ENCODE results near the gene NME8. TPM values are rescaled to one million over a fixed set of nuclear protein-coding genes. Genes with fewer than 3 reads are reported as not detected.

NME8 gene
- total RNA-seq, 1 experiment from 2014 or later, result not detected

DNA sequence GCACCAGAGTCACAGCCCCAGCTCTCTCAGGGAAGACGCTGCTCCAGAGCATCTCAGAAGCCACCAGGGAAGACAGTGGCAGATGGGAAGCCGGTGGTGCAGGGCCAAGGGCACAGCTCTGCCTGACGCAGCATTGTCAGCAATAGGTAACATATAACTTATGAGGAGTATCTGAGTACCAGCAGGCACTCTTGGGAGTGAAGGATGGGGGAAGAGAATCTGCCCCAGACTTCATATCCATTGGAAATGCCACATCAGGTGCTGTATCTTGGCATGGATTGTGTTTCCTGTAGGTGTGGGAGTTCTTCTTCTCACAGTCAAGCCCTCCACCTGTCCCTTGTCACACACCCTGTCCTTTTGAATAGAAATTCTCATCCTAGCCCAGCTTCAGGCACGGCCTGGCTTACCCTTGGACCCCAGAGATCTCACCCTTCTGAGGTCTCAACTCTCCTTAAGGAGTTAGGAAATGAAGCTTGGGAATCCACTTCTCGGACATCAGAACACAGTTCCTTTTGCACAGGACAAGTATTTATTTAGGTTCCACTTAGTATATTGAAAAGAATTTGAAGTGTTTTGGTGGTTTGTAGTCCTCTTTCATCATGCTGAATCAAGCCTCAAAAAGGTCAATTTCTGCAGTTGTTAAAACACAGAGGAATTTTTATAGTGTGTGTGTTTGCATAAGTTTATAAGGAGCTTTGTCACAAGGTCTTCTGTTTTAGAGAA lies 82.0 kb downstream of the NME8 start:
- H3K9me2 ChIP-seq (ENCODE audit: insufficient read depth), result no peaks in the 10 kb centered on the region
- H3K27ac ChIP-seq (ENCODE audit: low read depth, low read length), result no peak overlapping the region
- BruUV-seq (replicated peaks), result no TSS peak
- ChIA-PET CTCF (no interaction called here), POLR2A (no interaction called here), RAD21 (ENCODE audit: low non-redundant PET in 1 of 2, low total read pairs in 2 of 2, uncharacterized antibody in 2 of 2, unreplicated experiment in 2 of 2) (no interaction called here)
- H3K9me3 ChIP-seq (ENCODE audit: control insufficient read depth in 1 of 2, insufficient read depth in 1 of 2, low read depth in 1 of 2, low read length in 2 of 2), result peaks cover 0 to 2% of the 10 kb centered on the region in 2 experiments; a peak in 1 of 4 replicates
- H3K27me3 ChIP-seq (ENCODE audit: insufficient read depth, low read length), result no peaks in the 10 kb centered on the region
- no peak for DNase-seq (ENCODE audit: low read depth, low spot score)
- H3K4me1 ChIP-seq (ENCODE audit: control insufficient read depth in 1 of 2, insufficient read depth in 2 of 2, low read length in 2 of 2), result no peaks in the 10 kb centered on the region
- ATAC-seq, result no peak
- H3K4me3 ChIP-seq (replicated peaks in 1 of 2; ENCODE audit: low read depth in 1 of 2, low read length in 2 of 2), result no peak overlapping the region
- TF ChIP-seq FOSL1 (IDR thresholded peaks at IDR 0.05; ENCODE audit: low read depth) (no peak), ELF1 (IDR thresholded peaks at IDR 0.05; ENCODE audit: borderline replicate concordance, low read depth) (no peak), RAD21 (IDR thresholded peaks at IDR 0.05; ENCODE audit: low read depth) (no peak), EGR1 (IDR thresholded peaks at IDR 0.05; ENCODE audit: low read depth) (no peak), EZH2phosphoT487 (IDR thresholded peaks at IDR 0.05; ENCODE audit: borderline replicate concordance) (no peak), SIN3A (IDR thresholded peaks at IDR 0.05; ENCODE audit: low read depth) (no peak), TCF7L2 (IDR thresholded peaks at IDR 0.05; ENCODE audit: borderline replicate concordance, extremely low read depth, insufficient read depth, insufficient read length) (no peak), SRF (IDR thresholded peaks at IDR 0.05; ENCODE audit: low read depth) (no peak), EZH2 (IDR thresholded peaks at IDR 0.05) (no peak), POLR2A (IDR thresholded peaks at IDR 0.05; ENCODE audit: borderline replicate concordance, extremely low read depth, insufficient read depth, insufficient read length) (no peak), ZFX (IDR thresholded peaks at IDR 0.05) (no peak)
- TF ChIP-seq, protein P1, sequence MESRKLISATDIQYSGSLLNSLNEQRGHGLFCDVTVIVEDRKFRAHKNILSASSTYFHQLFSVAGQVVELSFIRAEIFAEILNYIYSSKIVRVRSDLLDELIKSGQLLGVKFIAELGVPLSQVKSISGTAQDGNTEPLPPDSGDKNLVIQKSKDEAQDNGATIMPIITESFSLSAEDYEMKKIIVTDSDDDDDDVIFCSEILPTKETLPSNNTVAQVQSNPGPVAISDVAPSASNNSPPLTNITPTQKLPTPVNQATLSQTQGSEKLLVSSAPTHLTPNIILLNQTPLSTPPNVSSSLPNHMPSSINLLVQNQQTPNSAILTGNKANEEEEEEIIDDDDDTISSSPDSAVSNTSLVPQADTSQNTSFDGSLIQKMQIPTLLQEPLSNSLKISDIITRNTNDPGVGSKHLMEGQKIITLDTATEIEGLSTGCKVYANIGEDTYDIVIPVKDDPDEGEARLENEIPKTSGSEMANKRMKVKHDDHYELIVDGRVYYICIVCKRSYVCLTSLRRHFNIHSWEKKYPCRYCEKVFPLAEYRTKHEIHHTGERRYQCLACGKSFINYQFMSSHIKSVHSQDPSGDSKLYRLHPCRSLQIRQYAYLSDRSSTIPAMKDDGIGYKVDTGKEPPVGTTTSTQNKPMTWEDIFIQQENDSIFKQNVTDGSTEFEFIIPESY (IDR thresholded peaks at IDR 0.05; ENCODE audit: extremely low read depth, insufficient replicate concordance, low read length), result no peak
- TF ChIP-seq, protein P2, sequence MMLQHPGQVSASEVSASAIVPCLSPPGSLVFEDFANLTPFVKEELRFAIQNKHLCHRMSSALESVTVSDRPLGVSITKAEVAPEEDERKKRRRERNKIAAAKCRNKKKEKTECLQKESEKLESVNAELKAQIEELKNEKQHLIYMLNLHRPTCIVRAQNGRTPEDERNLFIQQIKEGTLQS (IDR thresholded peaks at IDR 0.05), result no peak
- TF ChIP-seq, protein P3, sequence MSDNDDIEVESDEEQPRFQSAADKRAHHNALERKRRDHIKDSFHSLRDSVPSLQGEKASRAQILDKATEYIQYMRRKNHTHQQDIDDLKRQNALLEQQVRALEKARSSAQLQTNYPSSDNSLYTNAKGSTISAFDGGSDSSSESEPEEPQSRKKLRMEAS (IDR thresholded peaks at IDR 0.05), result no peak
- H2AFZ ChIP-seq (ENCODE audit: low read depth, low read length, poor library complexity, severe bottlenecking), result no peak overlapping the region
- H3K36me3 ChIP-seq (ENCODE audit: control insufficient read depth in 1 of 2, insufficient read depth in 2 of 2, low read length in 2 of 2), result 0 out of 4 replicates have a peak, but pooled peaks cover 0 to under 1% of the 10 kb centered on the region in 2 experiments
- H4K20me1 ChIP-seq (ENCODE audit: insufficient read depth), result no peaks in the 10 kb centered on the region
- no peak overlapping the region for H3K9ac ChIP-seq (ENCODE audit: low read length)
- H3K4me2 ChIP-seq (ENCODE audit: low read length), result no peak overlapping the region
- intact Hi-C loops (cut with micrococcal nuclease), result no loop called here
- peaks cover 4% of the 10 kb centered on the region; the same call in 1 of the 2 replicates for H3K79me2 ChIP-seq (ENCODE audit: insufficient read depth, low read length)
